Loucy (cell line): ENCODE data around the gene ARID1B.

Experiments used
- H2AFZ ChIP-seq: fragments of 200-600 bp; sonication (generic); 2 replicates; pipeline ENCODE4 v1.6.0; 2016; ENCODE audit warnings: antibody characterized with exemption, mild to moderate bottlenecking, low read length, moderate library complexity
- H3F3A ChIP-seq: fragments of 200-600 bp; 2 replicates; pipeline ENCODE4 v1.6.0; 2016; ENCODE audit warnings: antibody characterized with exemption, low read depth, mild to moderate bottlenecking
- H3K27me3 ChIP-seq: fragments of 200-600 bp; sonication (generic); 2 replicates; pipeline ENCODE4 v1.6.1; 2014; ENCODE audit warnings: low read length, mild to moderate bottlenecking; ENCODE audit not compliant: insufficient read depth, poor library complexity, severe bottlenecking
- H3K36me3 ChIP-seq: fragments of 200-600 bp; sonication (generic); 2 replicates; pipeline ENCODE4 v1.6.1; 2016; ENCODE audit warnings: low read length; ENCODE audit not compliant: insufficient read depth
- H3K4me1 ChIP-seq: fragments of 200-600 bp; sonication (generic); 2 replicates; pipeline ENCODE4 v1.5.1; 2014; ENCODE audit warnings: low read length, mild to moderate bottlenecking; ENCODE audit not compliant: insufficient read depth, poor library complexity, severe bottlenecking
- H3K4me2 ChIP-seq: fragments of 200-600 bp; sonication (generic); 2 replicates; pipeline ENCODE4 v1.6.0; 2014; ENCODE audit warnings: antibody characterized with exemption, low read length, low read depth, mild to moderate bottlenecking; ENCODE audit not compliant: poor library complexity, severe bottlenecking
- H3K4me3 ChIP-seq: fragments of 200-600 bp; sonication (generic); 2 replicates; pipeline ENCODE4 v1.5.1; 2014; ENCODE audit warnings: low read length, mild to moderate bottlenecking, mixed read lengths; ENCODE audit not compliant: poor library complexity, severe bottlenecking
- H3K79me2 ChIP-seq: fragments of 200-600 bp; sonication (generic); 2 replicates; pipeline ENCODE4 v1.6.1; 2014; ENCODE audit warnings: low read length; ENCODE audit not compliant: insufficient read depth
- H3K9ac ChIP-seq: fragments of 200-600 bp; sonication (generic); 2 replicates; pipeline ENCODE4 v1.6.0; 2014; ENCODE audit warnings: mild to moderate bottlenecking, low read depth, low read length, moderate library complexity; ENCODE audit not compliant: poor library complexity, severe bottlenecking
- H3K9me2 ChIP-seq: fragments of 200-600 bp; sonication (generic); replicated peaks from 2 replicates; pipeline ENCODE4 v1.6.1; 2016; ENCODE audit warnings: low read depth, low read length, mixed read lengths
- H3K9me3 ChIP-seq: fragments of 200-600 bp; sonication (generic); 2 replicates; pipeline ENCODE4 v1.6.1; 2014; ENCODE audit warnings: mild to moderate bottlenecking, antibody characterized with exemption, low read length, low read depth; ENCODE audit not compliant: insufficient read depth
- H4K20me1 ChIP-seq: fragments of 200-600 bp; sonication (generic); 2 replicates; pipeline ENCODE4 v1.6.0; 2014; ENCODE audit warnings: antibody characterized with exemption, low read length, mild to moderate bottlenecking; ENCODE audit not compliant: insufficient read depth, poor library complexity, severe bottlenecking
- CTCF ChIP-seq: fragments of 200-600 bp; sonication (generic); conservative IDR thresholded peaks from 2 replicates; pipeline ENCODE4 v1.5.1; 2014; ENCODE audit warnings: mild to moderate bottlenecking, antibody characterized with exemption, low read length
- EZH2phosphoT487 ChIP-seq: fragments of 200-600 bp; IDR thresholded peaks from 2 replicates; pipeline ENCODE4 v1.6.1; 2018; ENCODE audit warnings: antibody characterized with exemption, mild to moderate bottlenecking, moderate library complexity, borderline replicate concordance

ARID1B gene

GRCh38 chr6:157075549-157076450 is 298.6 kb downstream of the ARID1B start:
- H3F3A ChIP-seq, result no peaks in the 10 kb centered on the region
- no peaks in the 10 kb centered on the region for H3K9me2 ChIP-seq
- H4K20me1 ChIP-seq, result peaks cover 15% of the 10 kb centered on the region
- H3K4me1 ChIP-seq, result peaks cover 28% of the 10 kb centered on the region
- no peak overlapping the region for H3K4me2 ChIP-seq
- H3K36me3 ChIP-seq, result peaks cover 8% of the 10 kb centered on the region; the same call in 1 of the 2 replicates
- H3K9ac ChIP-seq, result no peak overlapping the region
- no peak for TF ChIP-seq EZH2phosphoT487
- TF ChIP-seq CTCF, result no peak
- no peak overlapping the region for H2AFZ ChIP-seq
- H3K9me3 ChIP-seq, result no peaks in the 10 kb centered on the region
- H3K4me3 ChIP-seq, result no peak overlapping the region
- H3K27me3 ChIP-seq, result no peaks in the 10 kb centered on the region
- peaks cover 85% of the 10 kb centered on the region for H3K79me2 ChIP-seq

- Histone ChIP-seq H3K9ac (no peak overlapping the region), H4K20me1 (peaks cover 19% of the 10 kb centered on the region), H2AFZ (no peak overlapping the region), H3K9me3 (no peaks in the 10 kb centered on the region), H3K4me1 (peaks cover 32% of the 10 kb centered on the region), H3K27me3 (no peaks in the 10 kb centered on the region), H3K9me2 (no peaks in the 10 kb centered on the region), H3F3A (no peaks in the 10 kb centered on the region), H3K79me2 (peaks cover 88% of the 10 kb centered on the region), H3K36me3 (peaks cover 8% of the 10 kb centered on the region; the same call in 1 of the 2 replicates), H3K4me2 (no peak overlapping the region), H3K4me3 (no peak overlapping the region)
- TF ChIP-seq EZH2phosphoT487 (no peak), CTCF (no peak)
These were observed 299.3 kb downstream of the ARID1B start for GRCh38 chr6:157076451-157076822.

- peaks cover 89% of the 10 kb centered on the region for H3K79me2 ChIP-seq
- H2AFZ ChIP-seq, result no peak overlapping the region
- H3K4me3 ChIP-seq, result no peak overlapping the region
These were observed 300.1 kb downstream of the ARID1B start for GRCh38 chr6:157077251-157077650.

More at GRCh38 chr6:157077251-157077650, 300.1 kb downstream of the ARID1B start:
- Histone ChIP-seq H3K27me3 (no peaks in the 10 kb centered on the region), H3K9me2 (no peaks in the 10 kb centered on the region), H3K9me3 (no peaks in the 10 kb centered on the region), H3K9ac (no peak overlapping the region), H3K4me1 (peaks cover 34% of the 10 kb centered on the region), H3K36me3 (peaks cover 8% of the 10 kb centered on the region; the same call in 1 of the 2 replicates), H3K4me2 (no peak overlapping the region), H4K20me1 (peaks cover 19% of the 10 kb centered on the region), H3F3A (no peaks in the 10 kb centered on the region)
- TF ChIP-seq EZH2phosphoT487, result no peak
